ENCODE data around the gene KCNC1. TPM values are rescaled to one million over a fixed set of nuclear protein-coding genes. Genes with fewer than 3 reads are reported as not detected.

Gene KCNC1
- total and polyA plus RNA-seq, 2 of the 4 experiments (the other 2 are of a cell fraction): 0.03 TPM; not detected in 1

GRCh38 chr11:17786824-17787525, 52.4 kb downstream of the KCNC1 start (continued):
- TF ChIP-seq MAZ (IDR thresholded peaks at IDR 0.05; ENCODE audit: borderline replicate concordance, low read depth, low read length) (peak; percentile 80), NFE2L2 (IDR thresholded peaks at IDR 0.05; ENCODE audit: low read depth, low read length) (no peak)

- peak overlapping the region; percentile 99 for H2BK5ac ChIP-seq (ENCODE audit: low read depth, low read length, poor library complexity, severe bottlenecking)
- no peak overlapping the region for H3K27ac ChIP-seq (ENCODE audit: insufficient read depth, low read length)
- peak overlapping the region; percentile 14 to 88; a peak in 3 of 4 replicates for H4K8ac ChIP-seq (ENCODE audit: low read depth in 2 of 2, low read length in 2 of 2)
- no peaks in the 10 kb centered on the region for H3K9me3 ChIP-seq (ENCODE audit: control insufficient read depth, insufficient read depth, low read length)
- TF ChIP-seq USF2 (IDR thresholded peaks at IDR 0.05; ENCODE audit: low read depth, low read length) (no peak), CHD1 (IDR thresholded peaks at IDR 0.05; ENCODE audit: low read depth, low read length) (no peak), POLR2A (IDR thresholded peaks at IDR 0.05; ENCODE audit: low read depth, low read length) (no peak), MAFK (IDR thresholded peaks at IDR 0.05; ENCODE audit: low read depth, low read length) (no peak), ELK1 (IDR thresholded peaks at IDR 0.05; ENCODE audit: borderline replicate concordance, low read depth, low read length) (no peak), RCOR1 (IDR thresholded peaks at IDR 0.05; ENCODE audit: insufficient replicate concordance, low read length) (no peak), MXI1 (IDR thresholded peaks at IDR 0.05; ENCODE audit: borderline replicate concordance, low read depth, low read length) (no peak), FOS (IDR thresholded peaks at IDR 0.05; ENCODE audit: low read depth, low read length) (no peak), CEBPB (IDR thresholded peaks at IDR 0.05; ENCODE audit: low read depth, low read length) (no peak)
- peak overlapping the region; percentile 95 for H2BK20ac ChIP-seq (ENCODE audit: low read depth, low read length)
- ChIA-PET CTCF (no interaction called here), POLR2A (ENCODE audit: unreplicated experiment) (no interaction called here)
- H3K79me1 ChIP-seq (ENCODE audit: low read depth in 1 of 2, low read length in 2 of 2): peaks cover 0 to 13% of the 10 kb centered on the region in 2 experiments; a peak in 1 of 4 replicates
- H4K20me1 ChIP-seq (ENCODE audit: insufficient read depth, low read length): no peaks in the 10 kb centered on the region
- H4K91ac ChIP-seq (ENCODE audit: insufficient read depth, low read depth, low read length): peak overlapping the region; percentile 89
- ATAC-seq (ENCODE audit: low read depth) (no peak), DNase-seq (no peak)
- H3K36me3 ChIP-seq (ENCODE audit: control insufficient read depth, insufficient read depth, low read length): no peaks in the 10 kb centered on the region
- intact Hi-C loops (cut with micrococcal nuclease): no loop called here
- H3K23ac ChIP-seq (ENCODE audit: low read depth, low read length): peak overlapping the region; percentile 78; the same call in 1 of the 2 replicates
- no peak overlapping the region for H2AFZ ChIP-seq (replicated peaks; ENCODE audit: low read length, poor library complexity)
- H3K27me3 ChIP-seq (ENCODE audit: control insufficient read depth, insufficient read depth, low read length): no peaks in the 10 kb centered on the region
- no peak overlapping the region for H3K4me2 ChIP-seq (ENCODE audit: low read depth, low read length)
- dilution Hi-C loops (cut with HindIII; ENCODE audit: low sequenced_read_pairs, unreplicated experiment): no loop called here
- H3K14ac ChIP-seq (replicated peaks; ENCODE audit: low read depth, low read length): peak overlapping the region; percentile 83
- in situ Hi-C loops (cut with MboI; ENCODE audit: low sequenced_read_pairs): no loop called here
- H3K9ac ChIP-seq (ENCODE audit: low read depth, low read length): no peak overlapping the region
- peaks cover 20% of the 10 kb centered on the region for H3K4me1 ChIP-seq (ENCODE audit: control insufficient read depth, insufficient read depth, low read length)
- peak overlapping the region; percentile 89; the same call in 1 of the 2 replicates for H3K18ac ChIP-seq (ENCODE audit: low read depth, low read length)
- H3K9me1 ChIP-seq (ENCODE audit: insufficient read depth, low read length): peaks cover 33% of the 10 kb centered on the region
- H2AK9ac ChIP-seq (replicated peaks; ENCODE audit: low read depth, low read length, poor library complexity): peak overlapping the region; percentile 75
- no TSS peak for BruUV-seq (replicated peaks)
- H2BK120ac ChIP-seq (ENCODE audit: low read depth, low read length): peak overlapping the region; percentile 98
- H3K4ac ChIP-seq (ENCODE audit: low read depth, low read length): peak overlapping the region; percentile 96
- no CpG with 5 or more reads among the region's 5 CpGs for WGBS, 2 experiments (ENCODE audit: extremely low coverage in 2 of 2, insufficient read length in 1 of 2)
- H3K4me3 ChIP-seq (ENCODE audit: insufficient read depth, low read depth, low read length): no peak overlapping the region
- peak overlapping the region; percentile 62; the same call in 1 of the 2 replicates for H4K5ac ChIP-seq (ENCODE audit: low read depth, low read length)
- peak overlapping the region; percentile 64; the same call in 1 of the 2 replicates for H3K56ac ChIP-seq (ENCODE audit: extremely low read depth, insufficient read depth, low read length)
- H2AK5ac ChIP-seq (ENCODE audit: low read depth, low read length): peak overlapping the region; percentile 95
- peak overlapping the region; percentile 49; the same call in 2 of the 3 replicates for H2BK15ac ChIP-seq (ENCODE audit: low read depth, low read length)
Measured at GRCh38 chr11:17788084-17788483, 53.5 kb downstream of the KCNC1 start.
